GM21390 (cell line): ENCODE results near the gene MTSS2.

ENCODE experiments used
- ATAC-seq: cut with Tn5 transposase; IDR thresholded peaks from one replicate; pipeline ENCODE4 v1.9.1; 2021; ENCODE audit not compliant: unreplicated experiment

MTSS2 gene

DNA sequence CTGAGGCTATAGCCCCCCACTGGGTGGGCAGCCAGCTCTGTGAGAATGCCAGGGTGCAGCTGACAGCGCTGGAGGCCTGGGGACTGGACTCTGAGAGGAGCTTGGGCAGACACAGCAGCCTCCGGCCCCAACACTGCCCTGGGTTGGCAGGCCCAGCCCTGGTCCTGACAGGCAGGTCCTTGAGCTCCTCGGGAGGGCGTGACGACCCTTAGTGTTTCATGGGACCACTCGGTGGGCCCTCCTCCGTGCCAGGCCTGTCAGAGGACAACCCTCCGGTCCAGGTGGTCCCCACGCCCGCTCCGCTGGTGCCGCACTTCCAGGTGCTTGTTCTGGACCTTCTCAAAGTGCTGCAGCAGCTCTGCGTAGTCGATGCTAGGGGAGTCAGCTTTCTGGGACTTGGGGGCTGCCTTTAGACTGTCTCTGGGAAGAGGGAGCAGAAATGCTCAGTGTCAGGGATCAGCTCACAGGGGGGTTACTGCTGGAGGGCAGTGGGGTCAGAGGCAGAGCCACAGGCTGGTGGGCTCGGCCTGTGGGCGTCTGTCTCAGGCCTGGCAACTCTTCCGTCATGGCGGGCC, 1.9 kb upstream of the MTSS2 start:
- ATAC-seq: no peak

DNA sequence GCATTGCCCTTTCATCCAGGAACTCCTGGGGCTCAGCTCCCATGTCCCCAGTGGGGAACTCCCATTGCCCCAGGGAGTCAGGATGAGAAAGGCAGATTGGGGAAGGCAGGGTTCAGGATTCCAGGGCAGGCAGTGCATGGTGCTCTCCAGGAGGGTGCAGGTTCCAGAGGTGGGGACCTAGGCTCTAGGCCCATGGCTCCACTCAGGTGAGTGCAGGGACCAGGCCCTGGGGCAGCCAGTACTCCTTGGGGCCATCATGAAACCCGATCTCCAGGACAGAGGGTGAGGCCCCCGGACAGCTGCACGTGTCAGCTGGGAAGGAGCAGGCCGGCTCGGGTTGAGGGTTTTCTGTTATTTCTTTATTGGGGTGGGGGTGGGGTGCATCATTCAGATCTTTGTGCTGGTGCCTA, 1.3 kb upstream of the MTSS2 start:
- no peak for ATAC-seq

DNA sequence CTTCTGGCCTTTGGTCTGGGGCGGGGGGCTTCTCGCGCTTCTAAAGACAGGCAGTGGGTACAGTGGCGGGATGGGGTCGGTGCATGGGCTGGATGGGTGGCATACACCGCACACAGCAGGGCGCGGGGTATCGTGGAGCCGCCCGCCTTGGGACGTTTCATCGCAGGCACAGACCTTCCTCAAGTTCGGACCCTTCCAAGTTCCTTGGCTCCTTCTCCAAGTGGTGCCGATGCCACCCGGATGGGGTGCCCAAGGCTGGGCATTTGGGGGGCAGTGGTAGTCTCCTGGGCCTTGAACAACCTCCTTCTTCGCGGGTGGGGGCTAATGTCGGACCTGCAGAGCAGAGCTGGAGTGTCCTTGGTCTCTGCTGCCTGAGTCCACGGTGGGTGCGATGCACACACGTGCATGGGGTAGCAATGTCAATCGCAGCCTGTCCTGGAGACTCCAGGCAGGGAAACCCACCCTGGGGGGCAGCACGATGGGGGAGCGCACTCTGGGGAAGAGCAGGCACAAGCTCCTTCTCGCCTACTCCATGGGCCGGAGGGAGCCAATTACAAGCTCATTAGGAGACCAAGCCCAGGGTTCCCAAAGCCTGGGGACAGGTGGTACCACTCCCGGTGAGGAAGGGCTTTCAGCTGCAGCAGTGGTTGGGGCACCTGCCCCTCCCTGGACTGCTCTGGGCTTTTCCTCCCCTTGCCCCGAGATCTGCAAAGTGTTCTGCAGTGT, 686 bp upstream of the MTSS2 start:
- ATAC-seq: no peak

DNA sequence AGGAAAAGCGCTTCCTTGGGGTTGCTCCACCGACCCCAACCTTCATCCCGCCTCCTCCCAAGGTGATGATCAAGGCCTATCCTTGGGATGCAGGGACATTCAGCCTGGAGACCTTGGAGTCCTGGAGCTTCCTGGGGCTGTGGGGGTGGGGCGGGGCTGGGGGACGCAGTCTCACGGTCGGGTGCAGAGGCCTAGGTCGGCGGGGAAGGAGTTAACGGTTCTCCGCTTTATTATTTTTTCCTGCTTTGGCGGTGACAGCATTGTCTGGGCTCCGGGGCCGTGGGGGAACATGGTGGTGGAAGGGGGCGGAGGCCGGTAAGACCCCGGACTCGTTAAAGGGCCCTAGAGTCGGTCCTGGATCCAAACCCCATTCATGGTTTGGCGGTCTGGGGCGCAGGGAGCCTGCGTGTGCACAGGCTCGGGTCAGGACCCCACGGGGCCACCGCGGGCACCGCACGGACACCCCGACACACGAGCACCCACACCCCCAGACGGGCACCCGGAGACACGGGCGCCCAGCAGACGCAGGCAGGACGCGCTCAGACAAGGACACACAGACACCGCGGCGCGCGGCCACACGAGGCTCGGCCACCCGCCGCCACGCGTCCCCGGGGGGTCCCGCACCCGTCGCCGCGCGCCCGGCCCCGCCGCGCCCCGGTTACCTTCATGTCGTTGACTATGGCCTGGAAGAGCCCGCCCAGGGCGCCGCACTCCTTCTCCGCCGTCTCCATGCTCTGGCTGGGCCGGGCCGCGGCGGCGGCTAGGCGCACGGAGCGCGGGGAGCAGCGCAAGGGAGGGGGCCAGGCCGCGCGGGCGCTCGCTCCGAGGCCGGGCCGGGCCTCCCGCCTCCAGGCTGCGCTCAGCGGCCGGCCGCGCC, 554 bp downstream of the MTSS2 start:
- no peak for ATAC-seq

DNA sequence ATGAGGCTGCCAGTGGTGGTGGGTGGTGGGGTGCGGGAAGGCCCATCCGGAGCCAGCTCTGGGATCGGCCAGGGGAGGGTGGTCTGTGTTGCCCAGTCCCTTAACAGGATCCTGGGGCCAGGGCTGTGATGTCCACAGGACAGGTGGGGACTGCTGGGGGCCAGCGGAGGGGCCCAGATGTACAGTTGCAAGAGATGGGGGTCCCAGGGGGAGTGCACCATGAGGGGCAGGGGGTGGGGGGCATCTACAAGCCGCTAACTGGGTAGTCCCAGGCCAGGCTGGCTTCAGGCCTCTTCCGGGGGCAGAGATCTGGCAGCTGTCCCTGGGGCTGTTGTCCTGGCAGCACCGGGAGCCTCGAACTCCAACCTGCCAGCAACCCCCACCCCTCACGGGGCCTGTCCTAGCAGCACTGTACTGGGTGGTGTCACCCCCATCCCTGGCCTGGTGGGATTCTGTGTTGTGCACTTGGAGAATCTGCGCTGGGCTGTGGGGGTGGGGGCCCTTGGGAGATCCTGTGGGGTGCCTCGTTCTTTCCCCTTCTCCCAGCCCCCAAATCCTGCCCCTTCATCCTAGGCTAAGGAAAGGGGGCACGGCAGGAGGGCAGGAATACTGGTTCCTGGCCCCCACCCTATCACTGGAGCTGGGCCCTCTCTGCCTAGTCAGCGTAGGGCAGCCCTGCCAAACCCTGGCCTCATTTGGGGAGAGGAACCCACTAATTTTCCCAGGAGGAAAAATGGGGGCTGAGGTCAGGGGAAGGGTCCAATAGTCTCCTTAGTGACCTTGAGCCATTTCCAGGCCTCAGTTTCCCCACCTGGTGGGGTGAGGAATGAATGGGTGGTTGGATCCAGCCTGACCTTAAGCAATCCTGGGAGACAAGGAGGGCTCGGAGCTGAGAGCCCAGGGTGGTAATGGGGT, 1.4 kb downstream of the MTSS2 start:
- ATAC-seq: no peak

DNA sequence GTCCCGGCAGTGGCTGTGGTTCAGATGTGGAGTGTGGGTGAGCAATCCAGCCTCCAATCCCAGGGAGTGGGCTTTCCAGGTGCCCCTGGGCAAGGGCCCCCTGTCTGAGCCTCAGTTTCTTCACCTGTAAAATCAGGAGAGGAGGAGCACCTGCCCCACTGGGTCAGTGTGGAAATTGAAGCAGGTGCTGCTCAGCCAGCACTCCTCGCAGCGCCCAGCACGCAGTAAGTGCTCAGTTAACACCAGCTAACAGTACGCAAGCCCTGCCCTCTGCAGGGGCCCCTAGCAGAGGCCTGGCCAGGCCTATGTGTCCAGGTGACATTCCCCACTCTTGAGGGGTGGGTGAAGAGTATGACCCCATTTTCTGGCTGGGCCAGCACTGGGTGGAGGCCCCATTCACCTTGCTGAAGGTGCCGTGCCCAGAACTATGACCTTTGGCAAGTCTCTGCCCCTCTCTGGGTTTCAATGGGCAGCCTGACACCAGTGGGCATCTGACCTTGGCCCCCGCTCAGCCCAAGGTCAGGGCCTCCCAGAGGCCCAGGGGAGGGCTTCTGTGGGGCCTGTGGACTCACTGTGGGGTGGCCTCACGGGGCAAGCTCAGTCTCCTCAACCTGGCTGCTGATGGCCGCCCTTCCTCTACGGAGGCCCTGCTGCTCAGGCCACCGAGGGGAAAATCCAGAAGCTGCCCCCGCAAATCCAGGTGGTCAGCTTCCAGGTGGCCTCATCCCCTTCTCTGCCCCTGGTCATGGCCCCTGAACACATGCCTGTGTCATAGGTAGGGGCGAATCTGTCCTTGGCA, 2.5 kb downstream of the MTSS2 start:
- no peak for ATAC-seq

DNA sequence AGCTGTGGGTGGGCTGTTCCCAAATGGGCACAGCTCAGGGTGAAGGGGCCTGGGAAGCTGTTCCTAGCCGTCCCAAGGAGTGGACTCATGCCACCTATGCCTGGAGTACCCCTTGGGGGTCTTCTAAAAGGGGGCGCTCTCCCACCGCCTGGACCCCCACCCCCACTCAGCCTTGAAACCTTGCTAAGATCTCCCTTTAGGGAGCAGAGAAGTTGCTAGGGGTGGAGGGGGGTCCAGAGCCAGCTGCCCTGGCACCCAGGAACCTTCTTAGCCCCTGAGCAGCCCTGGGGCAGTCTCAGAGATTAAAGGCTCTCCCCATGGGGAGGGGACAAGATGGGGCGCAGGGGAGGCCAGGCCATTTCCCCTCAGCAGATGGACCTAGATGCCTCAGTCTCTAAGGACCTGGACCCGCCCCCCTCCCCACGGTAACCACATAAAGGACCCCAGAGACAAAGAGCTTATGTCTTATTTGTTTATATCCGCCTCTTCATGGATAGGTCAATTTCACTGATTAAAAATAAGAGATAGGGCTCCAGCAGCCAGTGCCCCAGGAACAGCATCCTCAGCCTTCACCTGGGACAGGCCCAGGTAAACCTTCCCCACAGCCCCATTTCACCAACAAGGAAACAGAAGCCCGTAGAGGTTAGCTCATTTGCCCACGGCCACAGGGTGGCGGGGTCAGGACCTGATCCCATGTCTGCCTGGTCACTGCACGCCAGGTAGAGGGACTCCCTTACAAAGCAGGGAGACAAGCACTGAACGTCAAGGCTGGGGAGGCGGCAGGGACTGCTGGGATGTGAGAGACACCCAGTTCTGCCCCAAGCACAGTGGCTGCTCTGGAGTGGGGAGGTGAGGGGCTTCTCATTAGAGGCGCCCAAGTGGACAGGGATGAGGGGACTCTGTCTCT, 3.4 kb downstream of the MTSS2 start:
- ATAC-seq: no peak

DNA sequence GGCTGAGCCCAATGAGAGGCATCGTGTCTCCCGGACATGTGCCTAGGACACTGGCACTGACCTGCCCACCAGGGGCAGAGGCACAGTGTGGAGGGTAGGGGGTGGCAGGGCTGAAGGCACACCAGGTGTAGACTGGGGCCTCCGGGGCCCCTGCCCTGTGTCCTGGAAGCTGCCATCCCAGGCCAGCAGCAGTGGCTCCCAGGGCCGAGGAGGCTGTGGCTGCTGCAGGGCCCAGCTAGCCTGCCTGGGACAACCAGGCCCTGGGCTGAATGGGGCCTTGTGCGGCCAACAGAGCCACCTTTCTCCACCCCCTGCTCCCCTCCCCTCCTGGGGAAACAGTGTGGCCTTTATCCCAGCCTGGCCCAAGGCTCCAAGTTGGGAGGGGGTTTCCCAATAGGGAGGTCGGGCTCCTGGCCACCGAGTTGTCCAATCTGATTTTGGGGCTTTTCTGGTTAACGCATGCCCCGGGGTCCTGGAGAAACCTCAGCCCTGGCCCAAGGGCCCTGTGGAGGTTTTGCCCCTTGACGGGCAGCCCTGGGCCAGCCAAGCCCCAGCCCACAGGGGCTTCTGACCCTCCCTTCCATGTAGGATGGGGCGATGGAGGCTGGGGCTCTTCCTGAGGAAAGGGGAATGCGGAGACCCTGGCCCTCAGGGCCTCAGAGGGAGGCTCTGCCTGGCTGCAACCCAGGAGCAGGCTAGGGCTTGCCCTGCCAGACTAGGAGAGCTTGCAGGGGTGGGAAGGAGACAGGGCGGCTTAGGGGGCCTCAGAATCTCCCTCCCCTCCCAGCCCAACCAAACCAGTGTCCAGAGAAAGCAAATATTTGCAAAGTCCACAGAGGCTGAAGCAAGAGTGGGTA, 4.2 kb downstream of the MTSS2 start:
- no peak for ATAC-seq

DNA sequence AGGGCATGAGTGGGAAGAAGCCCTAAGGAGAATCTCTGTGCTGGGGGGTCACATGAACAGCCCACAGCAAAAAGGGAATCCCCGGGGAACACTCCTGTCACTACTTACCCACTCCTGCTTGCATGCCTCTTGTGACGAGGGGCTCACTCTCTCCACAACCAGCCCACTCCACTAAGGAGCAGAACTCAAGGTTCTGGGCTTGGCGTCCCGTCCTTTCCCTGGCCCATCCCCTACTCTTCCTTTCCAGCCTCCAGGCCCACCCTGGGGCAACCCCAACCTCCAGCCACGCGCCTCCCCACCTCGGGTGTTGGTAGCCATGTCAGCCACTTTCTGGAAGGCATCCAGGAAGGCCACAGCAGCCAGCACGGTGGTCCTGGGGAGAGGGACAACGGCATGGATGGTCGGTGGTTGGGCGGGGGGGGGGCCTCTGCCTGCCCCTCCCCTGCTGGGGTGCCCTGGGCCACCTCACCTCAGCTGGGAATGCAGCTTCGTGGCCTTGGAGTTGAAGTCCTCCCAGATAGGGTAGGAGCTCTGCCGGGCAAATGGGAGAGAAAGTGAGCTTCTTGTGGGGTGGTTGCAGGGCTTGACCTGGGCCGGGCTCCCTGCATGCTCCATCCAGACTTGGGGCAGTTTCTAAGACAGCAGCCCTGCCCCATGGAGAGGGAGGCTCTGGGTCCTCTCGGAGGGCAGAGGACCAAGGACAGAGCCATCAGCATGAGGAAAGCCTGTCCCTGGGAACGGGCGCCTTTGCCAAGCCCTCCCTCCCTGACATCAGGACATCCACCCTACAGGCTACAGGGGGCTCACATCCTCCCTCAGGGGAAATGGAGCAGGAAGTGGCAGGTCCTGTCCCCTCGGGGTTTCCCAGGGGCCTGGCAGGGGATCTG, 5.1 kb downstream of the MTSS2 start:
- ATAC-seq: no peak

DNA sequence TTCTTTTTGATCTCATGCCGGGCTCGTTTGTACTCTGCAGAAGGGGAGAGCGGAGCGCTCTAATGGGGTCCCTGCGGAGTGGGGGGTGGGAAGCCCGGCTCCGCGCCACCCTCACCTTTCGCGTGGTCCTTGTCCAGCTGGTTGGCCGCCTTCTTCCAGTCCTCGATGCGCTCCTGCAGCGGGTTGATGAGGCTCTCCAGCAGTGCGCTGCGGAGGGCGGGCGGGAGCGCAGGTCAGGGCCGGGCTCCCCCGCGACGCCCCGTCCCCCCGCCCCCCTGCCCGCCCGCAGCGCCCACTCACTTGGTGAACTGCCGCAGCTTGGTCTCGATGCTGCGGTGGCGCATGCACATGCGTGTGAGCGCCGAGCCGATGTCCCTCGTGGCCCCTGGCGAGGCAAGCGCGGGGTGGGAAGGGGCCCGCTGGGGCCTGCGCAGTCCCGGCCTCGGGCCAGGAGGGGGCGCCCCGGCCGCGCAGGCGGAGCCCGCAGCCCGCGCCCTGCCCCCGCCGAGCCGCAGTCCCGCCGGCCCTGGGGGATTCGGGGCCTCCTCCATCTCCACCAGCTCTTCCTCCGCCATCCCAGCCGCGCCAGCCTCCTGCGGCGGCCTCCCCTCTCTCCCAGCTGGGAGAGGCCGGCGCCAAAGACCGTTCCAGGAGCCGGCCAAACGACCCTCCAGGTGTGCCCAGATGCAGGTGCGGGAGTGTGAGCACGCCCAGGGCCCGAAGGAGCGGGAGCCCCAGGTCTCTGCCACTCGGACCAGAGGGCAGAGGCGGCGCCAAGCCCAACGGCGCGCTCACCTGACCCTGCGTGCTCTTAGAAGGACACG, 6.0 kb downstream of the MTSS2 start:
- ATAC-seq: no peak

DNA sequence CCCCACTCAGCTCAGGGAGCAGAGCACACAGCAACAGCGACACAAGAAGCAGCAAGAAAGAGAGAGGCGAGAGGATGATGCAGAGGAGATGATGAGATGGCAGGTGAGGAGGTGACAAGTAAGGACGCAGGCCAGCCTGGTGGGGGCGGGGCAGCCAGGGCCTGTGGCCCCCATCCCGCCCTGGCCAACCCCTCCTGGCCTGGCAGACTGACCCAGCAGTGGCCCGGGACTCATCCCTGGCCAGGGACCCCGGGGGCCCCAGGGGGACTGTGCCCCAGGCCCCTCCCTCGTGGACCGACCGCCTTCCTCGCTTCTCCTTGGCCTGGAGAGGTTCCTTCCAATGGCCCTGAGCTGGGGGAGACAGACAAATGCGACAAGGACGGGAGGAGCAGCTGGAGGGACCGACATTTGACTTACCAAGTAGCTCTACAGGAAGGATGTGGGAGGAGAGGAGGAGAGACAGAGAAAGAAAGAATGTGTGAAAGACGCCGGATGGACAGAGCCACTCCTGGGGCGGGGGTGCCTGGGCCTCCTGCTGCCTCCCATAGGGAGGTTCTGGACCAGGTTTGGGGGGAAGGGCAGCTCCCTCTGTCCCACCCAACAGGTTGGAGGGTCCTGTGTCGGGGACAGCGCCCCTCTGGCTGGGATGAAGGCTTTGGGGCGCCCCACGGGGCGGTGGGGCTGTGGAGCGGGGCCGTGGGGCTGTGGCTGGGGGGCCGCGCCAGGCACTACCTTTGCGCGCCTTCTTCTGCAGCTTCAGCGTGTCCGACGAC, 6.8 kb downstream of the MTSS2 start:
- no peak for ATAC-seq

DNA sequence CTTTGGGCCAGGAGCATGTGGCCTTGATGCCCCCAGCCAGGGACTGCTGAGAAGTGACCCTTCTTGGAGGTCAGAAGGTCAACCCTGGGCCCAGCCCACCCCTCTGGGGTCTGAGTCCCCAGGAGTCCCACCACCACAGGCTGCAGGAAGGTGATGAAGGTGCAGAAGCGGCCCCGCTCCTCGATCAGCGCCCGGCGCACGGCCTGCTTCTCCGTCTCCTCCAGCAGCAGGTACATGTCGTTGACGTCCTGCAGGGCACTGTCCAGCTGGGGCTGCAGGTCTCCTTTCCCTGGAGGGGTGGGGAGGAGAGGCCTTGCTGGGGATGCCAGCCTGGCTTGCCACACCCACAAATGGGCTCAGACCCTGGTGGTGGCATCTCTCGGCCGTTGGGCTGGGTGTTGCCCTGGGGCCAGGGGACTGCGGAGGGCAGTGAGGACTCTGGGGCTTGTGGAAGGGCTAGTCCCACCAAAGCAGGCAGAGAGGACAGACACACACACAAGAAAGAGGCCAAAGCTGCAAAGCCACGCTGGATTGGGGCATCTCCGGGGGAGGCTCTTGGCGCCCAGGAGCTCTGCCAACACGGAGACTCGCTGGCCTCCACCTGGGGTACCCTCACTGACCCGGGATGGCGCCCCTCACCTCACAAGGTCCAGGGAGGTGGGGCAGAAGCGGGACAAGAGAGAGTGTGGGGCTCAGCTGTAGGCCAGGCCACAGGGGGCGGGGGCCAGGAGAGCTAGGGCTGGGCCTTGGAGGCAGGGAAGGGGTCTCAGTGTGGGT, 7.5 kb downstream of the MTSS2 start:
- no peak for ATAC-seq

DNA sequence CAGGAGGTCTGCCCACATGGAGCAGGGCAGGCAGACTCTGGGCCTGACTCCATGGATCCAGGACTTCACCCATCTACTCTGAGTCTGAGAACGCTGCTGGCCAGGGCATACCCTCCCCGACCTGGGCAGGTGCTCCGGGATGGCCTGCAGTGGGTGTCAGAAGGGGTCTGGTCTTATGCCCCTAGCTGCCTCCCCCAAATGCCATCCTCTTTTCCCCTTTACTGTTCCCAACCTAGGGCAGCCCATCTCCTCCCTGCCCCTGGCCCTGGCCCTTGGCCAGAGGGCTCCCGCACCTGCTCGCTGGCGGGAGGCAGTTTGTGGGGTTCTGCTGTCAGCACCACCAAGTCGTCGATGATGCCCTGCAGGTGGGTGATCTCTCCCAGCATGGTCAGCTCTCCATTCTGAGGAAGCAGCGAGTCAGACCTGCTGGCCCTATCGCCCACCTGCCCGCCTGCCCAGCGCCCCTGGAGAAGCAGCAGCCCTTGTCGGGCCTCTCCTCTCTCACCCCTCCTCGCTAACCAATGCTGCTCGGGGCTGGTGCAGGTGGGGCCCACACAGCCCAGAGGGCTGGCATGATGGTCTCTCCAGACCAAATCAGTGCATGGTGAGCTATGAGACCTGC, 8.2 kb downstream of the MTSS2 start:
- no peak for ATAC-seq
